Measurements from ENCODE around the gene GALNTL6. TPM values are rescaled to one million over a fixed set of nuclear protein-coding genes. Genes with fewer than 3 reads are reported as not detected.

Gene GALNTL6
- total RNA-seq, 1 experiment from 2014 or later: not detected

- peaks cover 6 to 11% (median 6%) of the 10 kb centered on the region in 3 experiments for H3K36me3 Mint-ChIP-seq (ENCODE audit: insufficient read depth in 1 of 3, low read depth in 3 of 3)
- WGBS (ENCODE audit: extremely low coverage, insufficient read length, low lambda C conversion rate): no CpG with 5 or more reads among the region's 5 CpGs
- 0 out of 4 replicates have a peak, but pooled peaks cover 0 to under 1% of the 10 kb centered on the region in 2 experiments for H3K4me1 Mint-ChIP-seq
These were observed 1179.6 kb downstream of the GALNTL6 start for GRCh38 chr4:172992648-172993378.

More at GRCh38 chr4:172992648-172993378, 1179.6 kb downstream of the GALNTL6 start:
- H3K23ac ChIP-seq (ENCODE audit: insufficient read length, low read depth, low read length): no peak overlapping the region
- H4K5ac ChIP-seq (ENCODE audit: insufficient read length, low read depth, low read length): no peak overlapping the region
- H2AK5ac ChIP-seq (ENCODE audit: insufficient read length, low read length): no peak overlapping the region
- no peak overlapping the region for H2BK12ac ChIP-seq (ENCODE audit: insufficient read length, low read depth, low read length)
- no peaks in the 10 kb centered on the region for H3K9me3 ChIP-seq (ENCODE audit: control insufficient read depth, low read depth, low read length)
- no peak overlapping the region for H3K56ac ChIP-seq (ENCODE audit: insufficient read length, low read depth, low read length)
- Mint-ChIP-seq H3K27me3 (ENCODE audit: low read depth) (no peaks in the 10 kb centered on the region; the same call in 1 of the 2 replicates), H3K9me3 (peaks cover 5 to 12% of the 10 kb centered on the region in 2 experiments), H3K27ac (no peak overlapping the region), H3K4me3 (no peak overlapping the region)
- no peak overlapping the region for H4K8ac ChIP-seq (replicated peaks; ENCODE audit: insufficient read length, low read depth, low read length)
- H3K23me2 ChIP-seq (ENCODE audit: insufficient read length, low read depth, low read length, poor library complexity, severe bottlenecking): no peaks in the 10 kb centered on the region
- no peak overlapping the region for H3T11ph ChIP-seq (ENCODE audit: low read length)
- no peak overlapping the region for H2BK120ac ChIP-seq (ENCODE audit: low read depth, low read length, poor library complexity, severe bottlenecking)
- no peak overlapping the region for H3K9ac ChIP-seq (ENCODE audit: extremely low read depth, insufficient read length, low read length)
- no peak overlapping the region for H2BK5ac ChIP-seq (ENCODE audit: insufficient read length, low read length)
- no peak for DNase-seq
- H3K4me1 ChIP-seq (ENCODE audit: insufficient read depth, low read length): no peaks in the 10 kb centered on the region
- H2AFZ ChIP-seq (ENCODE audit: low read length): no peak overlapping the region
- no peak for TF ChIP-seq CTCF (conservative IDR thresholded peaks at IDR 0.05)
- no peak overlapping the region for H3K14ac ChIP-seq (ENCODE audit: insufficient read depth, low read length)
- H3K4me2 ChIP-seq (ENCODE audit: insufficient read depth, insufficient read length, low read length): no peak overlapping the region
- H4K91ac ChIP-seq (ENCODE audit: insufficient read length, low read depth, low read length): no peak overlapping the region
- no peak overlapping the region for H3K4ac ChIP-seq (ENCODE audit: low read depth, low read length)
- no peak overlapping the region for H2BK20ac ChIP-seq (ENCODE audit: low read depth, low read length, poor library complexity, severe bottlenecking)
- H4K20me1 ChIP-seq (ENCODE audit: control insufficient read depth, insufficient read depth, insufficient read length): no peaks in the 10 kb centered on the region
- no peaks in the 10 kb centered on the region for H3K79me2 ChIP-seq (ENCODE audit: insufficient read depth, low read length)
- no peaks in the 10 kb centered on the region for H3K79me1 ChIP-seq (ENCODE audit: insufficient read depth, low read depth, low read length, poor library complexity, severe bottlenecking)
- H2BK15ac ChIP-seq (ENCODE audit: low read depth, low read length): no peak overlapping the region
- no peak overlapping the region for H3K27ac ChIP-seq (ENCODE audit: insufficient read length, low read depth, low read length)
- H3K18ac ChIP-seq (ENCODE audit: insufficient read length, low read depth, low read length): no peak overlapping the region
- H3K27me3 ChIP-seq (ENCODE audit: insufficient read depth, low read length): no peaks in the 10 kb centered on the region
